Mesothelial cell of epicardium (in vitro differentiated cells): ENCODE data around the gene TPM1. TPM values are rescaled to one million over a fixed set of nuclear protein-coding genes. Genes with fewer than 3 reads are reported as not detected.

Experiments used
- DNase-seq, 2 experiments: peaks; one replicate each; pipeline ENCODE4 v3.0.0; 2021; ENCODE audit warnings: low spot score in 2 of 2; ENCODE audit not compliant: unreplicated experiment in 2 of 2
- H3K27ac Mint-ChIP-seq: 2 replicates; pipeline ENCODE4 v1.8.0; 2021; ENCODE audit warnings: mixed read lengths
- H3K27me3 Mint-ChIP-seq: 2 replicates; pipeline ENCODE4 v1.8.0; 2021; ENCODE audit warnings: low read depth, mixed read lengths
- H3K36me3 Mint-ChIP-seq: 2 replicates; pipeline ENCODE4 v1.8.0; 2021; ENCODE audit warnings: mixed read lengths
- H3K4me1 Mint-ChIP-seq: 2 replicates; pipeline ENCODE4 v1.8.0; 2021; ENCODE audit warnings: mixed read lengths
- H3K4me3 Mint-ChIP-seq: 2 replicates; pipeline ENCODE4 v1.8.0; 2021; ENCODE audit warnings: mild to moderate bottlenecking, moderate library complexity, mixed read lengths
- H3K9me3 Mint-ChIP-seq: 2 replicates; pipeline ENCODE4 v1.8.0; 2021; ENCODE audit warnings: mixed read lengths
- CTCF ChIP-seq: fragments of 200-600 bp; sonication (generic); IDR thresholded peaks from one replicate; pipeline ENCODE4 v1.5.0; 2021; ENCODE audit warnings: antibody characterized with exemption; ENCODE audit not compliant: unreplicated experiment
- total RNA-seq: library from RNA; stranded (reverse); gene quantifications from 3 replicates; pipeline ENCODE4 v1.2.1, GENCODE V29; 2021

Gene TPM1
- total RNA-seq, 1 donor from 2014 or later: 659 TPM

DNA sequence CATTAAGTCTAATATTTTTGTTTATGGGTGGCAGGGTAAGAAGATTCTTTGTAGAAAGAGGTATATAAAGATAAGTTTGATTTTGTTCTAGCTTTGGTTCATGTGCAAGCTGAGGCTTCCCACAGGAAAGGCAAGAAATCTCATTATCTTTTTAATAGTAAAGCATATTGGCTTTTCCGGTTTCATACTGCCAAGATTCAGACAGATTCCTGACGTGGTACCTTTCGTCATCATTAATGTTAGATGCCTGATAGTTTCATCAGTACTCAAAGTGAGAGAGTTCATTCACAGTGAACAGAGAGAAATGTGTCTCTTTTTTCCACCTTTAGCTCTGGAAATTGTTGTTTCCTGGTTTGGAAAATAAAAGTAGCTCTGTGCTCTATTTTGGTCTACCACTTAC is 16.5 kb downstream of the TPM1 start:
- no peak overlapping the region for H3K27ac Mint-ChIP-seq
- no peak for DNase-seq
- peaks cover 65% of the 10 kb centered on the region for H3K36me3 Mint-ChIP-seq
- H3K9me3 Mint-ChIP-seq: no peaks in the 10 kb centered on the region
- no peaks in the 10 kb centered on the region for H3K27me3 Mint-ChIP-seq
- no peak for TF ChIP-seq CTCF
- no peak overlapping the region for H3K4me3 Mint-ChIP-seq
- H3K4me1 Mint-ChIP-seq: peaks cover 40% of the 10 kb centered on the region

DNA sequence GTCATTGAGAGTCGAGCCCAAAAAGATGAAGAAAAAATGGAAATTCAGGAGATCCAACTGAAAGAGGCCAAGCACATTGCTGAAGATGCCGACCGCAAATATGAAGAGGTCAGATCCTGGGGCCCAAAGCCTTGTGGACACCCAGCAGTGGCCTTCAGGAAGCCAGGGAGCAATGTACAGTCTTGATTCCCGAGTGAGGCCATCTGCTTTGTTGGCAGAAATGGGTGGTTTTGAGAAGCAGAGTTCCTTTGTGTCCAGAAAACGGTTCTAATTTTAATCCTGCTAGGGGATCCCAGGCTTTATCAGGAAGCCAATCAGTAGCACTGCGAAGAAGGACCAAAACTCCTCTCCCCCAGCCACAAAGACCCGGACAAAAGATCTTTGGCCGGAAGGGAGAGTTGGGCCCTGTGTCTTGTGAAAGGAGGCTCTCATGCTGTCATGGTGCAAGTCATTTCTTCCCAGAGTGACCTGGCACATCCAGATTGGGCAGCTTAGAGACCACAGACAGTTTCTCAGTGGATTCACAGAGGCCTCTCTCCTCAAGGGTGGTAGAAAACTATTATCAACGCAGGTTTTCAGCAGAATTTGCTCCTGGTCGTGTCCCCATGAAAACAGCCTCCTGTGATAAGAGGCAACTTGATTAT is 17.1 kb downstream of the TPM1 start:
- H3K4me3 Mint-ChIP-seq: no peak overlapping the region
- peaks cover 34% of the 10 kb centered on the region for H3K4me1 Mint-ChIP-seq
- TF ChIP-seq CTCF: no peak
- peaks cover 66% of the 10 kb centered on the region for H3K36me3 Mint-ChIP-seq
- no peak overlapping the region for H3K27ac Mint-ChIP-seq
- no peaks in the 10 kb centered on the region for H3K27me3 Mint-ChIP-seq
- no peak for DNase-seq
- no peaks in the 10 kb centered on the region for H3K9me3 Mint-ChIP-seq

DNA sequence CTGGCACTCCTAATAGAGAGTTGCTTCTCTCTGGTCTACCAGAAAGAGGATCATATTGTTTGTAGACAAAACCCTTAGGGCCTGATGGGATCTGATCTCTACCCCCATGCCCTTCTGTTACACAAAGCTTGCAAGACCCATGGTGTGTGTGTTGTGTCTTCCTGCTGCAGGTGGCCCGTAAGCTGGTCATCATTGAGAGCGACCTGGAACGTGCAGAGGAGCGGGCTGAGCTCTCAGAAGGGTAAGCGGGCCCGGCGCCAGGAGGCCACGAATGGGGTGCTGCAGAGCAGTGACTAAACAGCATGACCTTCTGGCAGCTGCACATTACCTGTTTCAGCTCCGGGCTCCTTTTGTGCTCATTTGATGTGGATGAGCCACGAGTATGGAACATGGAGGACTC is 18.2 kb downstream of the TPM1 start:
- Mint-ChIP-seq H3K4me1 (peaks cover 28% of the 10 kb centered on the region), H3K36me3 (peaks cover 73% of the 10 kb centered on the region), H3K4me3 (no peak overlapping the region), H3K27me3 (no peaks in the 10 kb centered on the region), H3K27ac (no peak overlapping the region), H3K9me3 (no peaks in the 10 kb centered on the region)
- DNase-seq: no peak
- TF ChIP-seq CTCF: no peak

GRCh38 chr15:63061975-63062374 is 19.4 kb downstream of the TPM1 start:
- H3K27me3 Mint-ChIP-seq: no peaks in the 10 kb centered on the region
- H3K4me1 Mint-ChIP-seq: peaks cover 26% of the 10 kb centered on the region
- no peak for TF ChIP-seq CTCF
- H3K27ac Mint-ChIP-seq: no peak overlapping the region
- no peak overlapping the region for H3K4me3 Mint-ChIP-seq
- no peak for DNase-seq
- H3K36me3 Mint-ChIP-seq: peaks cover 72% of the 10 kb centered on the region
- H3K9me3 Mint-ChIP-seq: no peaks in the 10 kb centered on the region

GRCh38 chr15:63063164-63063756 is 20.7 kb downstream of the TPM1 start:
- H3K36me3 Mint-ChIP-seq: peaks cover 68% of the 10 kb centered on the region
- H3K4me1 Mint-ChIP-seq: peaks cover 26% of the 10 kb centered on the region
- DNase-seq: no peak
- H3K4me3 Mint-ChIP-seq: no peak overlapping the region
- H3K27ac Mint-ChIP-seq: no peak overlapping the region
- H3K27me3 Mint-ChIP-seq: no peaks in the 10 kb centered on the region
- TF ChIP-seq CTCF: no peak
- no peaks in the 10 kb centered on the region for H3K9me3 Mint-ChIP-seq
